ENCODE measurements around the gene PRSS16.

- TF ChIP-seq CTCF (IDR thresholded peaks at IDR 0.05; ENCODE audit: low read length) (no peak), EZH2 (IDR thresholded peaks at IDR 0.05; ENCODE audit: borderline replicate concordance, low read length) (no peak)
These were observed 10.3 kb upstream of the PRSS16 start for GRCh38 chr6:27237089-27237803.
